ENCODE measurements around the gene SLC44A5.
"Not testable (repeated sequence)": the region's sequence is repeated elsewhere in the genome, so short reads cannot be mapped to it uniquely, and the experiment has no call there.

SLC44A5 gene

DNA sequence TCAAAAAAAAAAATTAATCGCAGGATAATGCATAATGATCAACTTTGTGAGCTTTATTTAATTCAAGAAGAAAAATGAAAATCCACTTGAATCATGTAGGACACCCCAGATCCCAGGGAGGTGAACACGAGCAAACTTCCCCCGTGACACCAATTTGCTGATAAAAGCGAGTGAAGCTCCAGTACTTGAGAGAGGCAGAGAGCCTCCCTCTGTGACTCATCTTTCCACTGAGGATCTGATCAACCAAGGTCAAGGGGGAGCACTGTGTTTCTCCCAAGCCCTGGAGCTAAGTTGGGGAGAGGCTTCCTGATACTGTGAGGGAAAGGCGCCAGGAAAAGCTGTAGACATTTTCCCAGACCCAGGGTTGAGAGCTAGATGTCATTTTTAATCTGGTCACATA is 160.9 kb downstream of the SLC44A5 start:
- DNase-seq (ENCODE audit: low read depth, low spot score): no peak

DNA sequence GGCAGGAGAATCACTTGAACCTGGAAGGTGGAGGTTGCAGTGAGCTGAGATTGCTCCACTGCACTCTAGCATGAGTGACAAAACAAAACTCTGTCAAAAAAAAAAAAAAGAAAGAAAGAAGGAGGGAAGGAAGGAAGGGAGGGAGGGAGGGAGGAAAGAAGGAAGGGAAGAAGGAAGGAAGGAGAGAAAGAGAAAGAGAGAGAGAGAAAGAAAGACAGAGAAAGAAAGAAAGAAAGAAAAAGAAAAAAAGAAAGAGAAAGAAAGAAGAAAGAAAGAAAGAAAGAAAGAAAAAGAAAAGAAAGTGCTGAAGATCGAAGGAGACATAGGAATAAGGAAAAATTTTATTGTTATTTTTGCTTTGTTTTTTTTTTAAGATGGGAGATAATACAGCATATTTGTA is 166.7 kb downstream of the SLC44A5 start:
- DNase-seq (ENCODE audit: low read depth, low spot score): no peak

DNA sequence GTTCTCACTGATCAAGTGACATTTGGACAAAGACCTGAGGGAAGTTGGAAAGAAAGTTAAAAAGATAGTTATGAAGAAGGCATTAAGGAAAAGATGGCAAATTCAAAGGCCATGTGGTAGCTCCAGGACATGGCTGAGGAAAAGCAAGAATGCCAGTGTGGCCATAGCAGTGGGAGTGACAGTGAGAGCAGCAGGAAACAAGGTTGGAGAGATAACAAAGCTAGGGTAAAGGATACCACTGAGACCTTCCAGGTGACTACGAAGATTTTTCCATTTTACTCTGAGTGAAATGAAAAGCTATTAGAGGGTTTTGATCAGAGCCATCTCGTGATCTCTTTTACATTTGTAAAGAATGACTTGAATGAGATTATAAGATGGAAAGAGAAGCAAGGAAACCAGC is 170.6 kb downstream of the SLC44A5 start:
- DNase-seq (ENCODE audit: low read depth, low spot score): no peak

DNA sequence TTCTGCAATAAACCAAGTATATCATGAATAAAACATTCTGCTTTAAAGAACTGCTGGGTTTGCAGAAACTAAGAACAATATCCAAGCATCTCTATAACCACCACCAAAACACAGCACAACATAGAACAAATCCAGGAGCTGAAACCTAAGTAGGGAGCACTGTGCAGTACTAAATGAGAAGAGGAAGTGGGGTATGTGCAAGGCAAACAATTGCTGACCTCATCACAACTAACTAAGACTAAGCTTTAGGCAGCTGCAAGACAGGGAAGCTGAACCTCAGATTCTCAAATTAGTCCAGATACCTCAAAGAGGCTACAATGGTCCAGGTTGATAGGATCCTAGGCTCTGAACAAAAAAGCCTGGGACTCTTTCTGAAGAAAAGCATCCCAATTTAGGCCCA is 172.6 kb downstream of the SLC44A5 start:
- no peak for DNase-seq (ENCODE audit: low read depth, low spot score)

DNA sequence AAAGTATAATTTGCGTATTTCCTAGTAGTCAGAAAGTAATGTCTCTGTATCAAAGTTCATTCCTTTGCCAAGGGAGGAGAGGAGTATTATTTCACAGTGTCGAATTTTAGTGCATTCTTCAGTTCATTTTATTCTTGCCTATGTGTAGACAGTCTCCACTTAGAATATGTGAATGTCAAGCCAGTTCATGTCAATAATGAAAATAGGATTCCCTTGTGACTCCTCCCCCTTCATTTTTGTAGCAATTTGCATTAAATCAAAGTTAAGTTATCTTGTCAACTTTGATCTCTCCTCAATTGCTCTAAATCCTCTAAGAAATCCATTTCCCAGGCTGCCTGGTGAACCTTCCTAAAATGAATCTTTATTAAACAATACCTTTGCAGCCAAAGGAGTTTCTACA is 179.1 kb downstream of the SLC44A5 start:
- DNase-seq (ENCODE audit: low read depth, low spot score): no peak

DNA sequence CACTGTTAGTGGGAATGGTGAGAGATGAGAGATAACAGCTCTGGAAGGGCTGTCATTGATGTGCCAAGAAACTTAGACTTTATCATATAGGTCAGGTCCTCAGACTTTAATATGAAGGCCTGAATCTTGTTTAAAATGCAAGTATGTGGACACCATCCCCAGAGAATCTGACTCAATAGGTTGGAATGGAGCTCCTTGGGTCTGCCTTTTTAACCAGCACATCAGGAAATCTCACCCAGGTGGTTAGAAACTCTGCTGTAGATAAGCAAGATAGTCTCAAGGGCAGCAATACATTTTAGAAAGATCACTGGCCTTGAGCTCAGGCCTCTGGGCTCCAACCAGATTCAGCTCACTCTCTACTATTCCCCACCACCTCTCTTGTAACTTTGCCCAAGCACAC is 180.4 kb downstream of the SLC44A5 start:
- DNase-seq (ENCODE audit: low read depth, low spot score): no peak

DNA sequence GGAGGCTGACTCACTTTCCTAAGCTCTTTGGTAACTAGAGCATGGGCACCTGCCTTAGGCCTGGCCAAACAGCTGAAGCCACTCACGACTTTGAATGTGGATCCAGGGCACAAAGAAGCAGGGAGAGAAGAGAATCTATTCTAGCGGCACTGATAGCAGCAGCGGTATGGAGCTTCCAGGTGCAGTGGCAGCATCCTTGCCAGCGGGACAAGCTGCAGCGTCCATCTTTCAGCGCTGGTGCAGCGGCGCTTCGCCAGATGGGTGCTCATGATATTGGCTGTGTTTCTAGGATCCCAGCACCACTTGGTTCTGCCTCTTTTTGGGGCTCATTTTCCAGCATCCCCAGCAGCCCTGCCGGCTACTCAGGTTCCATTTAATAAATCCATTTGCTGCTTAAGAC is 184.2 kb downstream of the SLC44A5 start:
- no peak for DNase-seq (ENCODE audit: low read depth, low spot score)

DNA sequence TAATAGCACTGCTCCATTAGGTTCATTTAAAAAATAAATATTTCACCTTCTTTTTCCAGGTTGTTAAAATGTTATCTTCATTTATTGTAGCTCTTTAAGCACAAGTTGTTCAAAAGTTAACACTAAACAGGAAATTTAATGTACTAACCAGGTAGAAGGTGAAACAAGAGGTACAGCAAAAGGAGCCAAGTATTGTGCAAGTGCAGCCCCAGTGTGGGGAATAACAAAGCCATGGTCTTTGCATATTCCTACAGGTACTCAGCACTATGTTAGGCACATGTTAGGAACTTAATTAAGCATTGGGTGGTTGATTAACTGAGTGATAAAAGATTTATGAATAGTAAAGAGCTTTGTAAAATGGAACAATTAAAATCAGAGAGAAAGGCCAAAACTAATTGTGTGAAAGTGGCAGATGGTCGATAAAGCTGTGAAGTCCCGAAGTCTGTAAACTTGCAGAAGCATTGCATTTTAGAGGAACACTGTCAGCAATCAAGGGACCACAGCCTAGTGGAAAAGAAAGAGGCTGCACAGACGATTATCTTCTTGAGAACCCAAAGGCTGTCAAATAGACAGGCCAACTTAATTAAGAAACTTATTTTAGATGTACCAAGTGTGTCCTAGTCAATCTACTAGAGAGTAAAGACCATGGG is 185.8 kb downstream of the SLC44A5 start:
- no peak for DNase-seq (ENCODE audit: low read depth, low spot score)

DNA sequence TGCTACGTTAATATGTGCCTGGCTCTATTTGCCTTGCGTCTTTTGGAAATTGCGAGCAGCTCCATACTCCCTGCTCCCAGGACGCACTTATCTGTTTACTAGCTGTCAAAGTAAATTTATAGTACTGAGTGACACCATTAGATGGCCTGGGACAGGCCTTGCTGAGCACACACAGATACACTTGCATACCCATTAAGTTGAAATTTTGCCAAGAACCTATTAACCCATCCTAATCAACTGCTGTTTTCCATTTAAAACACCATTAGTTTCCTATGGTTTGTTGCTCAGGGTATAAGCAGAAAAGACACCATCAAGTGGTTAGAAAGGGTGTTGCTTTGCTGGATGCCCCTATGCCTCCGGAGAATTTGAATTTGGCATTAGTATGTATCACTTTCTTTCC is 187.3 kb downstream of the SLC44A5 start:
- no peak for DNase-seq (ENCODE audit: low read depth, low spot score)

DNA sequence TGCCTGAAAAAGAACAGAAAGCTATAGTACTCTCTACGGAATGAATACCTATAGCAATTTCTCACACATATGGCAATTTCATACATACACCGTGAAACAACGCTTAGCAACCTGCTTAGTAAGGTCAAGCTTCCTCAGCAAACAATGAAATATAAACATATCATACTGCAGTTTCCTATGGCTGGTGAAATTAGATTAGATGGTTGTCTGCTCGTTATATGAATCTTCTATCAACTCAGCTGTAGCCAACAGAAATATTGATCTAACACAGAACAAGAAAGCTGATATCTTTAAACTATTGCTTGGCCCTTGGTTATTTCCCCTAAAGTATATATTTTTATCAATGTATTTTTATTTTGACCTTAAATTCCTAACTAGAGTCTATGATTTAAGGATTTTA is 187.8 kb downstream of the SLC44A5 start:
- no peak for DNase-seq (ENCODE audit: low read depth, low spot score)

DNA sequence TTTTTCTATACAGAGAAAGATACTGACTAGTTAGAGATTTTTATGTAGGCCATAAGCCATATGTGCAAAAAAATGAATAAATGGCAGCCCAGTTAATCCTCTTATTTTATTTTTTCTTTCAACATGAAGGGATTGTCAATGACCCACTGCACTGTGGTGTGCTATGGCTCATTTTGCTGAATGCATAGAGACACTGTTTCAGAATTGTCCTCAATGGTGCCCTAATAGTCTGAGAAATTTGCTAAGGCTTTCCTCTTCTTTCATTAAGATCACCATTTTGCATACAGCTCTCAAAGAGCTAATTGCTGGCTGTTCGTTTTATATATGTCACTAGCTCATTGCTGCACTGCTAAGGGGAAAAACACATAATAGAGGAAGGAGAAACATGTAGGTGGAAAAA is 189.5 kb downstream of the SLC44A5 start:
- no peak for DNase-seq (ENCODE audit: low read depth, low spot score)

DNA sequence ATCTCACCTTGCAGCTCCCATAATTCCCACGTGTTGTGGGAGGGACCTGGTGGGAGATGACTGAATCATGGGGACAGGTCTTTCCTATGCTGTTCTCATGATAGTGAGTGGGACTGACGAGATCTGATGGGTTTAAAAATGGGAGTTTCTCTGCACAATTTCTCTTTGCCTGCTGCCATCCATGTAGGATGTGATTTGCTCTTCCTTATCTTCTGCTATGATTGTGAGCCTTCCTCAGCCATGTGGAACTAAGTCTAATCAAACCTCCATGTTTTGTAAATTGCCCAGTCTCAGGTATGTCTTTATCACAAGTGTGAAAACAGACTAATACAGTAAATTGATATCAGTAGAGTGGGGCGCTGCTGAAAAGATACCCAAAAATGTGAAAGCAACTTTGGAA is 195.7 kb downstream of the SLC44A5 start:
- DNase-seq (ENCODE audit: low read depth, low spot score): no peak

DNA sequence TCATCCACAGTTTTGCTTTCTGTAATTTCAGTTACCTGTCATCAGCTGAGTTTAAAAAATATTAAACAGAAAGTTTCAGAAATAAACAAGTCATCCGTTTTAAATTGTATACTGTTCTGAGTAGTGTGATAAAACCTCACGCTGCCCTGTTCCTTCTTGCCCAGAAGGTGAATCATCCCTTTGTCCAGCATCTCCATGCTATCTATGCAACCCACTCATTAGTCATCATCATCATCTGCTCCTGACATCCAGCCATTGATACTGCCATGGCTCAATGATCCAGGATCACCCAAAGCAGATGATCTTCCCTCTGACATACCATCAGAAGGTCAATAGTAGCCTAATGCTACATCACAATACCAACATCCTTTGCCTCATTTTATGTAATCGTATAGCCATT is 198.3 kb downstream of the SLC44A5 start:
- DNase-seq (ENCODE audit: low read depth, low spot score): no peak

DNA sequence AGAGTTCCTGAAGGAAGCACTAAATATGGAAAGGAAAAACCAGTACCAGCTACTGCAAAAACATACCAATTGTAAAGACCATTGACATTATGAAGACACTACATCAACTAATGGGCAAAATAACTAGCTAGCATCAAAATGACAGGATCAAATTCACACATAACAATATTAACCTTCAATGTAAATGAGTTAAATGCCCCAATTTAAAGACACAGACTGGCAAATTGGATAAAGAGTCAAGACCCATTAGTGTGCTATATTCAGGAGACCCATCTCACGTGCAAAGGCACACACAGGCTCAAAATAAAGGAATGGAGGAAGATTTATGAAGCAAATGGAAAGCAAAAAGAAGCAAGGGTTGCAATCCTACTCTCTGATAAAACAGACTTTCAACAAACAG is 206.2 kb downstream of the SLC44A5 start:
- not testable (repeated sequence) for DNase-seq (ENCODE audit: low read depth, low spot score)

DNA sequence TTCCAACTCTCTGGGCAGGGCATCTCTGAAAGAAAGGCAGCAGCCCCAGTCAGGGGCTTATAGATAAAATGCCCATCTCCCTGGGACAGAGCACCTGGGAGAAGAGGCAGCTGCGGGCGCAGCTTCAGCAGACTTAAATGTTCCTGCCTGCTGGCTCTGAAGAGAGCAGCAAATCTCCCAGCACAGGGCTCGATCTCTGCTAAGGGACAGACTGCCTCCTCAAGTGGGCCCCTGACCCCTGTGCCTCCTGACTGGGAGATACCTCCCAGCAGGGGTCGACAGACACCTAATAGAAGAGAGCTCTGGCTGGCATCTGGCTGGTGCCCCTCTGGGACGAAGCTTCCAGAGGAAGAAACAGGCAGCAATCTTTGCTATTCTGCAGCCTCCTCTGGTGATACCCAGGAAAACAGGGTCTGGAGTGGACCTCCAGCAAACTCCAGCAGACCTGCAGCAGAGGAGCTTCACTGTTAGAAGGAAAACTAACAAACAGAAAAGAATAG is 207.7 kb downstream of the SLC44A5 start:
- DNase-seq (ENCODE audit: low read depth, low spot score): not testable (repeated sequence)

DNA sequence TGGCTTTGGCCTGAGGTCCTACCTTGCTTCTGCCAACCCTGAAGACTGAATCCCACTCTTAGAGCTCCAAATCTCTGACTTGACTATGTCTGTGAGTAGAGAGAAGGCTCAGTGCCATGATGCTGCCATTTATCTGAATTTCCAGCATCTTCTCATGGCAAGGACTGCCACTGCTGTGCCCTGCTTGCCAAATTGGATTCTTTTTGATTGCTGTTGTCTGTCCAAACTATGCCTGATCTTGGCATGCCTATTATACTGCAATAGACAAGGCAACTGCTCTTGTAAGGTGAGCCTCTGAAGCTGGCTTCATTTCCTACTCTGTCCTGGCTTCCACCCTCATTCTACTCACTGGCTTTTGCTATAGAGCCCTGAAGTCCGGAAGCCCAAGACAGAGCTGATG is 210.2 kb downstream of the SLC44A5 start:
- no peak for DNase-seq (ENCODE audit: low read depth, low spot score)

DNA sequence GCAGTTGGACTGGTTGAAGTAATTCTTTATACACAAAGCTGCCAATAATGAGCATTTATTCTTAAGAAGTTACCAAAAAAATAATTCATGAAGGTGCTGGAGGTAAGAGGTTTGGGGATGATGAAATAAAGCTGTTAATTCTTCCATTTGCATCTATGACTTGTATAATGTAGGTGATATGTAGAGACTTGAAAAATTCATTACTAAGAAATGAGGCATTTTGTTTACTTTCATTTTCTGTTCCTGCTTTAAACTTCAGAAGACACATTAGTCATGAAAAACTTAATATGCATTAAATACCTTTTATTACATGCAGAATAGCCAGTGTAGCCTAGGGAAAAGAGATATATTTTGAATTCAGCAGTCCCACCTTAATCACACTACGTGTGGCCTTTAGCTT is 214.2 kb downstream of the SLC44A5 start:
- DNase-seq (ENCODE audit: low read depth, low spot score): no peak

DNA sequence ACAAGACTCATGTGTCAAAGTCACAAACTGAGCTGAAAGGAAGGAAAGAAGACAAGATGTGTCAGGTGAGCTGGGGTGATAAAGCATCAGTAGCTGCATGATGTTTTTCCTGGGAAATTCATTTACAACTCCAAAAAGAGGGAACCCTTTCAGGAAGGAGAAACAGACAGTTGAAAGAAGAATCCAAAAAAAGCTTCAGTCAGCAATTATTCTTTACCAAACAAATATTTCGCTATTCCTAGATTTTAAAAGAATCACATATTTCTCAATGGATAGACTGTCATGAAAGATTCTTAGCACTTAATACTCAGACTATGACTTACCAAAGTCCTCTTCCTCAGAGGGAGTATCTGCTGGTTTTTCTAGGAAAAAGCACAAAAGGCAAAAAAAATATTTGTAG is 214.7 kb downstream of the SLC44A5 start:
- no peak for DNase-seq (ENCODE audit: low read depth, low spot score)

DNA sequence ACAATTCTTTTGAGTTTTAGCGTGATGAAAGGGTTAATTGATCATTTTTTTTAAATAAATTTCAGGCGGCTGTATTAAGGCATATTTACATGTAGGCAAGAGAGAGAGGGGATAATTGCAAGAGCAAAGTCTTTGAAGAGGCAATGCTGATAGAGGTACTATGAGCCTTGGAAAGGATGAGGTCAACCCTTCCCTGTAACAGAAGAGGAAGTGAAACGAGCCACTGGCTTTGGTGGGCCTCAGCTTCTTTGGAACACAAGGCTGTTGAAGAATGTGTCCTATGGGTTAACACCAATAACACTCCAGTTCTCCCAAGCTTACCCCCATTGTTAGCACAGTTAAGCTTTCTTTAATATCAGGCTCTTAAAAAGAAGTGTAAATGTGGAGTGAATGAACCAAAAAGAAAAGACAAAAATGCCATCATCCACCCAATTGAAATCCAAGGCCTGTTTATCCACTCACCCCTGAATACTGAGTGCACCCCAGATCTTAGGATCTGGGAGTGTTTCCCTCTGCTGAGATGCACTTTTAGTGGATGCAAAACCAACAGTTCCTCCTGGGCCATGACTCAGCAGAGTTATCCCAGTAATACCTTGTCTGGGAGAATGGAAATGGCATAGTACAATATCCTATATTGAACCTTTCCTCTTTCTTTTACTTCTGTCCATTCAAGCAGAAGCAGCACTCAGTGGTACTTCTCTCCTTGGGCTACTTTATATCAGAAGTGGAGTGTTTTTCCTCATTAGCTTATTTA is 216.4 kb downstream of the SLC44A5 start:
- no peak for DNase-seq (ENCODE audit: low read depth, low spot score)

DNA sequence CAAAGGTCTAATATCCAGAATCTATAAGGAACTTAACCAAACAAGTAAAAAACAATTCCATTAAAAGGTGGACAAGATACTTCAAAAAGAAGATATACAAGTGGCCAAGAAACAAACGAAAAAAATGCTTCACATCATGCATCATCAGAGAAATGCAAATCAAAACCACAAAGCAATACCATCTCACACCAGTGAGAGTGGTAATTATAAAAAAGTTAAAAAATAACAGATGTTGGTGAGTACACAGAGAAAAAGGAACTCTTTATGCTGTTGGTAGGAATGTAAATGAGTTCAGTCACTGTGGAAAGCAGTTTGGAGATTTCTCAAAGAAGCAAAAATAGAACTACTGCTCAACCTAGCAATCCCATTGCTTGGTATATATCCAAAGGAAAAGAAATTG is 218.6 kb downstream of the SLC44A5 start:
- DNase-seq (ENCODE audit: low read depth, low spot score): no peak

DNA sequence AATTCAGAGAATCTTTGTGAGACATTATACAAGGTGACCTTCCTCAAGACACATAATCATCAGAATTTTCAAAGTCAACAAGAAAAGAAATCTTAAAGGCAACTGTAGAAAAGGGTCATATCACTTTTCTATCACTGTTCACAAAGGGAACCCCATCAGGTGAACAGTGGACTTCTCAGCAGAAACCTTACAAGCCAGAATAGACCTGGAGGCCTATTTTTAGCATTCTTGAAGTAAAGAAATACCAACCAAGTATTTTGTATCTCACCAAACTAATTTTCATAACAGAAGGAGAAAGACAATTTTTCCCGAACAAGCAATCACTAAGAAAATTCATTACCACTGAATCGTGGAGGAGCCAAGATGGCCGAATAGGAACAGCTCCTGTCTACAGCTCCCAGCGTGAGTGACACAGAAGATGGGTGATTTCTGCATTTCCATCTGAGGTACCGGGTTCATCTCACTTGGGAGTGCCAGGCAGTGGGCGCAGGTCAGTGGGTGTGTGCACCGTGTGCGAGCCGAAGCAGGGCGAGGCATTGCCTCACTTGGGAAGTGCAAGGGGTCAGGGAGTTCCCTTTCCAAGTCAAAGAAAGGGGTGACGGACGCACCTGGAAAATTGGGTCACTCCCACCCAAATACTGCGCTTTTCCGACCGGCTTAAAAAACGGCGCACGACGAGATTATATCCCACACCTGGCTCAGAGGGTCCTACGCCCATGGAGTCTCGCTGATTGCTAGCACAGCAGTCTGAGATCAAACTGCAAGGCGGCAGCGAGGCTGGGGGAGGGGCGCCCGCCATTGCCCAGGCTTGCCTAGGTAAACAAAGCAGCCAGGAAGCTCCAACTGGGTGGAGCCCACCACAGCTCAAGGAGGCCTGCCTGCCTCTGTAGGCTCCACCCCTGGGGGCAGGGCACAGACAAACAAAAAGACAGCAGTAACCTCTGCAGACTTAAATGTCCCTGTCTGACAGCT is 235.2 kb downstream of the SLC44A5 start:
- not testable (repeated sequence) for DNase-seq (ENCODE audit: low read depth, low spot score)

DNA sequence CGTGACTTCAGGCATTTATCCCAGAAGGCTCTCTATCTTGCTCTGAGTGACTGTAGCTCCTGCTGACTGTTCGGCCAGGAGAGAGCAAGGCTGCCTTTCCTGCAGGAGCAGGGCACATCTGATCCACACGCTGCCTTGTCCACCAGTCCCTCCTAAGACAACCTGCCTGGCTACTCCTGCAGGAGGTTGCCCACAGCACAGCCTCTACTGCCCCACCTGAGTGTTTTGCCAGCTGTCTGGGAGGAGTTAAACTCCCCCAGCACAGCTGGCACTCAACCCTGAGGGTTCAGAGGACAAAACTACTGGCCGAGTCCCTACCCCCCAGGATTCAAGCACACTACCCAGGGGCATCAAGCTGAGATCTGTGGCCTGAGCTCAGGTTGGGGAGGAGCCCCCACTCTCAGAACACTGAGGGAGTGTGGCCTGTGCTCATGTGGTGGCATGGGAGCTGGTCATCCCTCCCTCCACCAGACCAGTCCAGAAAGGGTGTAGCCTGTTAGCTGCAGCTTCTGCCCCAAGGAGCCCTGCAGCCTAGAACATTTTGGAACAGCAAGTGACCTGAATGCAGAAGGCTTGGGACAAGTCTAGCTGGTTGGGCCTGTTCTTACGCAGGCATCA is 237.3 kb downstream of the SLC44A5 start:
- DNase-seq (ENCODE audit: low read depth, low spot score): no peak

Data from brain pericyte (primary cell).